Spinal cord (tissue), 10 donors: ENCODE data around the gene ATP4A. TPM values are rescaled to one million over a fixed set of nuclear protein-coding genes. Genes with fewer than 3 reads are reported as not detected.

ENCODE experiments used
- DNase-seq, 6 donors: peaks; one replicate each; pipeline versions ENCODE4 v3.0.0 to v3.0.0-alpha.2; 2013 to 2015; ENCODE audit warnings: low spot score in 6 of 6, low read depth in 4 of 6
- H3K27ac ChIP-seq: one replicate; pipeline ENCODE4 v1.5.1; 2013; ENCODE audit warnings: low read depth, low read length, control low read depth
- H3K27me3 ChIP-seq: one replicate; pipeline ENCODE4 v1.6.1; 2013; ENCODE audit warnings: low read length; ENCODE audit not compliant: control insufficient read depth, insufficient read depth
- H3K36me3 ChIP-seq: one replicate; pipeline ENCODE4 v1.6.1; 2013; ENCODE audit warnings: low read length; ENCODE audit not compliant: control insufficient read depth, insufficient read depth
- H3K4me1 ChIP-seq: one replicate; pipeline ENCODE4 v1.6.1; 2013; ENCODE audit warnings: low read length; ENCODE audit not compliant: control insufficient read depth, insufficient read depth
- H3K4me3 ChIP-seq: one replicate; pipeline ENCODE4 v1.5.1; 2013; ENCODE audit warnings: low read depth, low read length, control low read depth
- H3K9me3 ChIP-seq: one replicate; pipeline ENCODE4 v1.6.1; 2013; ENCODE audit warnings: low read length; ENCODE audit not compliant: control insufficient read depth, insufficient read depth
- WGBS: methylation state at CpG from one replicate; pipeline ENCODE4 v1.1.5; 2013; ENCODE audit warnings: missing lambda C conversion rate; ENCODE audit not compliant: insufficient coverage; 5-methylcytosine and 5-hydroxymethylcytosine counted together
- polyA plus RNA-seq, 2 donors: library from polyadenylated mRNA; unstranded; fragments of 120-200 nt; gene quantifications; one replicate each; pipeline ENCODE4 v1.2.1, GENCODE V29; 2013; ENCODE audit not compliant: insufficient read length in 2 of 2
- total RNA-seq, 2 donors: library from RNA; depleted of rRNA in 1 of 2; stranded (reverse); fragments of 120-200 nt in 1 of 2; fragments of >200 nt in 1 of 2; gene quantifications; one replicate each; pipeline versions ENCODE4 v1.2.3 to v1.2.4, GENCODE V29; 2013 to 2014
- donor health status: healthy.

The ATP4A gene
- total and polyA plus RNA-seq, 4 donors = 0.30 to 0.41 TPM; not detected in 2

DNA sequence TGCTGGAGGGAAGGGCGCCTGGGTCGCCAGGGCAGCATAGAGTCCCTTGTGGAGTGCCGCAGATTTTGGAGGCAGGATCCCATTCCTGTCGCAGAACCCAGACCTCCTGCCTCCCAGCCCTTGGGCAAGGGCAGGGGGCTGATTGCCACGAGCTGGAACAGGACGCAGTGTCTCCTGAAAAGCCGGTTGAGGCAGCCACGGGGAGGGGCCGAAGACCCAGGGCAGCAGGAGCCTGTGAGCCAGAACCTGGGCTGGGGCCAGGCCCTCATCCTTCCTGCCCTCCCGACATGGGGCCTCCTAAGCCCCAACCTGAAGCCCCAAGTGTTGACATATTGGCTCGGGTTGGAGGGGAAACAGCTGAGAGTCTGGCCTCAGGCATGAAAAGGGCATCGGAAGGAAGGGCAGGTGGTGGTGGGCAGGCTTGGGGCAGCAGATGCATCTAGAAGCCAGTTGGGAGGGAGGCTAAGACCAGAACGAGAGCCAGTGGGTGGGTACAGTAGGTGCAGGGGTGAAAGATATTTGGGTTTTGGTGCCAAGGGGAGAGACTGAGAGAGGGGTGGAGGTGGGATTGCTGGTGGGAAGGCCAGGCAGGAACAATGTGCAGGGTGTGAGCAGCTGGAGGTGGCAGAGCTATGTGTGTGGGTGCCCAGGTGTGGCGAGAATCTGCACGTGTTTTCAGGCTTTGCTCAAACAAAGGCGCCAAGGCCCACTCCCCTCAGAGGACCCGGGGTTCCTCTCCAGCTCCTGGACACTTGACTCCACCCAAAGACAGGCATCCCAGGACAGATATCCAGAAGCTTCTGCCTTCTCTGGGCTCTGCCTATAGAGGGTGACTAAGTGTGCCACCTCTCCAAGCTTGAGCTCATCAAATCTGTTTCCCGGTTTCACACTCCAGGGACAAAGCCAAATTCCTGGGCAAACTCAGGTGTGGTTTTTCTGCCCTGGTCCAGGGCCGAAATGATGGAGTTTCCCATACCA is 33.9 kb downstream of the ATP4A start:
- Histone ChIP-seq H3K36me3 (no peaks in the 10 kb centered on the region), H3K4me3 (no peak overlapping the region), H3K27me3 (peaks cover 14% of the 10 kb centered on the region), H3K4me1 (peaks cover 10% of the 10 kb centered on the region), H3K9me3 (no peaks in the 10 kb centered on the region), H3K27ac (no peak overlapping the region)
- DNase-seq = no peak
- 71% methylated on average over 16 of the region's 19 CpGs for WGBS

DNA sequence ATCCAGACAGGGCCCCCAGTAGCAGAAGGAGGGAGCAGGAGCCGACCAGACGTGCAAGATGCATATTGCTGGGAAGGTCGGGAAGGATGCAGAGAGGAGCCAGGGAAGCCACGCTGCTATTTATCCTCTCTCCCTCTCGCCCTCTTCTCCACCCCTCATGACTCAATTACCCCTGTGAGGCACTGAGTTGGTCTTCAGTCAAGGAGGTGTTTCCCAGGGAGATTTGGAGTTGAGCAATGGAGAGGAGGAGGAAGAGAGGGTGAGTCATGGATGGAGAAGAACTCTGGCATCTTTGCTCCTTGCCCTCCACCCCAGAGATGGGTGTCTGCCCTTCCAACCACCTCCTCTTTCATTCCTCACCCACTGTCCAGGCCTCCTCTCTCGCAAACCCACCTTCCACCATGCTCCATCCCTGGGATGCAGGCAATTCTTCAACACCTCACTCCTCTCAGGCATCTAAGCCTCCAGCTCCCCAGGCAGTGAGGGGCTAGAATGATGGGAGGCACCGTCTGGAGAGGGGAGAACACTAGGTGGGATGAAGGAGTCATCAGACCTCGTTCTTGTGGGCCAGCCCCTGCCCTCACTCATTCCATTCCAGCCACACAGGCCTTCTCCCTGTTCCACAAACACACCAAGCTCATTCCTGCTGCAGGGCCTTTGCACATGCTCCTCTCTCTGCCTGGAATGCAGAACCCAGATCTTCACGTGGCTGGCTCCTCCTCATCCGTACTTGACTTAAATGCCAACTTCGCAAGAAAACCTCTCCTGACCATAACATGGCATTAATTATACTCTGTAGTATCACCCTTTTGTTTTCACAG is 35.0 kb downstream of the ATP4A start, which contains the start of gene SBSN:
Gene SBSN (minus strand): TSS at position 94 of the 821 bp plus-strand sequence. CDS start 30 bp downstream, at position 64.
- H3K27ac ChIP-seq = no peak within 1 kb of the TSS
- peaks cover 3% of the 10 kb centered on the region for H3K4me1 ChIP-seq
- H3K4me3 ChIP-seq = no peak within 1 kb of the TSS
- H3K27me3 ChIP-seq = peaks cover 3% of the 10 kb centered on the region
- no peak for DNase-seq
- 82% methylated on average over 5 of the region's 11 CpGs for WGBS
- H3K9me3 ChIP-seq = no peaks in the 10 kb centered on the region
- H3K36me3 ChIP-seq = no peaks in the 10 kb centered on the region

DNA sequence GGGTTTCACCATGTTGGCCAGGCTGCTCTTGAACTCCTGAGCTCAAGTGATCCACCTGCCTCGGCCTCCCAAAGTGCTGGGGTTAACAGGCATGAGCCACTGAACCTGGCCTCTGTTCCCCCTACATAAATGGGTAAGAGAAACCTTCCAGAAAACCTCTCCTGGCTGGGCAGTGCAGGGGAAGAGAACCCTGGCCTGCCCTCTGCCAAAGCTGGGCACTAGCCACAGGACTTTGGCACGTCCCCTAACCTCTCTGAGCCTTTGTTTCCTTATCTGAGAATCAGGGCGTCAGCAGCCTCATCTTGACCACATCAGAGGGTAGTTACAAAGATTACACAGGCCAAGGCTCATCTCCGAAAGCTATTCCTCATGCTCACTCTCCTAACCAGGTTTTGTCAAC is 37.6 kb downstream of the ATP4A start:
- 83% methylated on average over 3 of the region's 4 CpGs for WGBS
- no peaks in the 10 kb centered on the region for H3K9me3 ChIP-seq
- H3K27ac ChIP-seq = no peak overlapping the region
- no peaks in the 10 kb centered on the region for H3K4me1 ChIP-seq
- no peaks in the 10 kb centered on the region for H3K27me3 ChIP-seq
- H3K4me3 ChIP-seq = no peak overlapping the region
- DNase-seq = no peak
- H3K36me3 ChIP-seq = no peaks in the 10 kb centered on the region

DNA sequence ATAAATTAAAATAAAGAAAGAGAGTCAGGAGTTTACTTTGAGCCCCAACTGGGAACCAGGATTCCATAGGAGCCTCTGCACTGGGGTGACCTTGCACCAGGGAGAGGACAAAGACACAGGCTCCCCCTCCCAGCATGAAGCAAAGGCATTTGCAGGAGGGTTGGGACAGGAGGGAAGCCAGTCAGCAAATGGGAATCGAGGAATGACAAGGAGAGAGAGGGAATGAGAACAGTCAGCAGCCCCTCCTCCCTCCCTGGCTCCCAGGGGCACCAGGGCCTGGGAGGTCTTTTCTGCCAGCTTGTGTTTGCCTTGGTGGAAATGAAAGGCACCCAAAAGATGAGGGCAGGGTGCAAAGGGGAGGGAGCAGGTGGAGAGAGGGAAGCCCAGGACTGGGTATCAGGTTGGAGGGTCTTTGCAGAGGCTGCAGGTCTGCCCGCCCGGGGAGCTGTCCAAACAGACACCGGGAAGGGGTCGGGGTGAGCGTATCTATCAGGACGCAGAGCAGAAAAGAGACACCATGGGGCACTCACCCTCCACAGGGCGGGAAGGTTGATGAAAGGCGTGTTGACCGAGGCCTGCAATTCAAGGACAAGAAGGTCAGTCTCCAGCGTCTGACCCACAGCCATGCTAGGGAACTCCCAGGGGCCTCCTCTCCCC is 39.1 kb downstream of the ATP4A start:
- 30% methylated on average over 8 of the region's 11 CpGs for WGBS
- no peak overlapping the region for H3K4me3 ChIP-seq

DNA sequence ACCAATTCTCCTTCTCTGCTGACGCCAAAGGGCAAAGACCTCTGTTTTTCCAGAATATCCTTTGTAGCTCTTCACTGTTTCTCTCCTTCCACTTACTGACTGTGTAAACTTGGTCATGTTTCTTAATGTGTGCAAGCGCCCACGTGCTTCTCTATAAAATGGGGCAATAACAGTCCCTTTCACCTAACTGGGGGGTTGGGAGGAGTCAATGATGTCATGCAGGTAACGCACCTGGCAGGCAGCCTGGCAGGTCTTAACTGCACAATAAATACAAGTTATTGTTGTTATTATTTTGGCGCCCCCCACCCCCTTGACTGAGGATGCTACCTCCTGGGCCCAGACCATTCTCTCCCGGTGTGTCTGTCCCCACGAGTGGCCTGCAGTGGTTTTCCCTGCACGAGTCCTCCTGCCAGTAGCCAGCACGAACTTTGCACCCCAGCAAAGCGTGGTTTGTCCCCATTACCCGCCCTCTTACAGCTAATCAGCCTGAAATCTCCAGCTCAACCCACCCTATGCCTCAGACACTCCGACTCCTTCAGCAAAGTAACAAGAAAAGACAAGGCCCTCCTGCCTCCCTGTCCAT is 40.6 kb downstream of the ATP4A start:
- Histone ChIP-seq H3K27me3 (no peaks in the 10 kb centered on the region), H3K36me3 (no peaks in the 10 kb centered on the region), H3K27ac (no peak overlapping the region), H3K4me1 (no peaks in the 10 kb centered on the region), H3K4me3 (no peak overlapping the region), H3K9me3 (no peaks in the 10 kb centered on the region)
- WGBS = 82% methylated on average over 10 of the region's 12 CpGs
- DNase-seq = no peak

More for the DNA sequence above, 39.1 kb downstream of the ATP4A start:
- Histone ChIP-seq H3K9me3 (no peaks in the 10 kb centered on the region), H3K36me3 (no peaks in the 10 kb centered on the region), H3K27ac (no peak overlapping the region), H3K4me1 (no peaks in the 10 kb centered on the region), H3K27me3 (no peaks in the 10 kb centered on the region)
- DNase-seq = no peak

DNA sequence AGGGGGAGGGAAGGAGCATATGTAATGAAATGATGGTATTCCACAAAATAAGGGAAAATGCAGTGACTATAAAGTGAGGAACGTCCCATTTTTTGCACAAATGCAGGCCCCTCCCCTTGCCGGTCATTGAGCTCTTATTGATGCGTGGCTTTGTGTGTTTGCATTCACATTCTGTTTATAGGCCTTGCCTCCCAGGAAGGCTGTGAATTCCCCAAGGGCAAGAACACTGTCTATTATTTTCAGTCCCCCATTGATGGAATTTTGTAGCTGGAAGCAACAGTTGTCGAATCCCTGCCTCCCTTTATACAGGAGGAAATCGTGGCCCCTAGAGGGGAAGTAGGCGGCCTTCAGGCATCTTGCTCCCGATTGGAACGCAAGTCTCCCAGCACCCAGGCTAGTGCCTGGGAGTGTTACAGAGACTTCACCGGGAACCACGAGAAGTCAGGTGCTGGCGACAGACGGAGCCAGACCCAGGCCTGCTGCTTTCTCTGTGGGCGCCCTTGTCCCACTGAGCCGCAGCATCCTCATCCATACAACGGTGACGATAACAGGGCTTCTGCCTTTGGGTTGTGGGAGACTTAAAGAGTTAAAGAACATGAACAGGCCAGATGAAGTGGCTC is 42.2 kb downstream of the ATP4A start:
- WGBS = 12% methylated on average over 9 of the region's 16 CpGs
- no peaks in the 10 kb centered on the region for H3K9me3 ChIP-seq
- H3K27me3 ChIP-seq = no peaks in the 10 kb centered on the region
- no peak overlapping the region for H3K4me3 ChIP-seq
- H3K4me1 ChIP-seq = no peaks in the 10 kb centered on the region
- H3K27ac ChIP-seq = no peak overlapping the region
- DNase-seq = peak in 1 of 6 donors; percentile 6
- H3K36me3 ChIP-seq = no peaks in the 10 kb centered on the region

DNA sequence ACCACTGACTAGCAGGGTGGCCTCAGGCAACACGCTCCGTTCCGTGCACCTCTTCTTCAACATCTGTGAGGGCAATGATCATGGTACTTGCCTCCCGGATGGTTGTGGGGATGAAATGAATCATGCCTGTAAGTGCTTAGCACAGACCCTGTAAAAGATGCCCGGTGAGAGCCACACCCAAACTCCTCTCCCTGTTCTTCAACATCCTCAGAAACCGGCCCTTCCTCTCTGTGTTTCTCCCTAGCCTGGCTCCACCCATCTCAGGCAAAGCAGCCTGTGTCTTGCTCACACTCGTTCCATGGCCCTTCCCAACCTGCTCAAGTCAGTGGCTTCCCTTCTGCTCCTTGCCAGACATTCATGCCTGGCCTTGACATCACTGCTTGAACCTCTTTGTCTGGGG is 44.2 kb downstream of the ATP4A start:
- H3K36me3 ChIP-seq = no peaks in the 10 kb centered on the region
- DNase-seq = no peak
- 67% methylated on average over 2 of the region's 7 CpGs for WGBS
- H3K27me3 ChIP-seq = peaks cover 3% of the 10 kb centered on the region
- H3K4me3 ChIP-seq = no peak overlapping the region
- H3K9me3 ChIP-seq = no peaks in the 10 kb centered on the region
- H3K4me1 ChIP-seq = peaks cover 2% of the 10 kb centered on the region
- H3K27ac ChIP-seq = no peak overlapping the region

DNA sequence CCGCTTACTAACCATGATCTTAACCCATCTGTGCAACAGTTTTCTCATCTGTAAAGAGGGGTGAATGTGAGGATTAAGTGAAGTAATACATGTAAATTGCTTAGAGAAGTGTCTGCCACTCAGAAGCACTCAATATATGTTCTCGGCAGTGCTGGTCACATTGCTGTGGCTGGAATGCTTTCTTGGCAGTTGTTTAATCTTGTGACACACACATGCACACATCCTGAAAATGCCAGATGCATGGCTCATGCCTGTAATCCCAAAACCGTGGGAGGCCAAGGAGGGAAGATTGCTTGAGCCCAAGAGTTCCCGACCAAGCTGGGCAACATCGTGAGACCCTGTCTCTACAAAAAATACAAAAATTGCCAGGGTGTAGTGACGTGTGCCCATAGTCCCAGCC is 45.1 kb downstream of the ATP4A start:
- Histone ChIP-seq H3K4me1 (peaks cover 7% of the 10 kb centered on the region), H3K9me3 (no peaks in the 10 kb centered on the region), H3K4me3 (no peak overlapping the region), H3K36me3 (no peaks in the 10 kb centered on the region), H3K27ac (no peak overlapping the region), H3K27me3 (peaks cover 9% of the 10 kb centered on the region)
- DNase-seq = no peak
- 79% methylated on average over 5 of the region's 6 CpGs for WGBS

DNA sequence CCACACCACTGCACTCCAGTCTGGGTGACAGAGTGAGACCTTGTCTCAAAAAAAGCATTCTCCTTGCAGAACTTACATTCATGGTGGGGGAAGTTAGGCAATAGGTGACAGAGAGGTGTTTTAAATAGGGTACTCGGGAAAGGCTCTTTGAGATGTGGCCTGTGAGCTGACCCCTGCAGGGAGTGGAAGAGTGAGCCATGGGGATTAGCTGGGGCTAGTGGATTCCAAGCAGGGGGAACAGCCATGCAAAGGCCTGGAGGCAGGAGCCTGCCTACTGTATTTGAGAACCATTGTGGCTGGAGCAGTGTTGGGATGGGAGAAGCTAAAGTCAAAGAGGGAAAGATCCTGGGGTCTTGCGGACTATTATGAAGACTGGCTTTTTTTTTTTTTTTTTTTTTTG is 46.1 kb downstream of the ATP4A start:
- Histone ChIP-seq H3K27me3 (peaks cover 18% of the 10 kb centered on the region), H3K36me3 (no peaks in the 10 kb centered on the region), H3K4me3 (no peak overlapping the region), H3K9me3 (no peaks in the 10 kb centered on the region), H3K4me1 (peaks cover 9% of the 10 kb centered on the region), H3K27ac (no peak overlapping the region)
- 80% methylated on average over 2 of the region's 2 CpGs for WGBS
- no peak for DNase-seq
